ENCODE results near the gene TAS1R3. TPM values are rescaled to one million over a fixed set of nuclear protein-coding genes. Genes with fewer than 3 reads are reported as not detected.

The TAS1R3 gene
- total RNA-seq, 1 experiment from 2014 or later, result 0.31 TPM

- no peak for TF ChIP-seq SIN3A (IDR thresholded peaks at IDR 0.05; ENCODE audit: borderline replicate concordance, insufficient read depth, low read depth, low read length)
- no peak for TF ChIP-seq POLR2AphosphoS5 (IDR thresholded peaks at IDR 0.05; ENCODE audit: low read depth, low read length)
- no peak for TF ChIP-seq REST (IDR thresholded peaks at IDR 0.05; ENCODE audit: insufficient read depth in 1 of 2, low read depth in 2 of 2, low read length in 1 of 2)
- no peak for TF ChIP-seq CTCF (IDR thresholded peaks at IDR 0.05)
- H3K4me3 ChIP-seq (ENCODE audit: low read depth in 2 of 2, low read length in 2 of 2), result no peak overlapping the region
- CTCF ChIA-PET, result no interaction called here
- in situ Hi-C loops (cut with HindIII; ENCODE audit: low pct_unique_long_range_greater_than_20kb, low sequenced_read_pairs), result no loop called here
- no peaks in the 10 kb centered on the region for H3K36me3 ChIP-seq (ENCODE audit: control insufficient read depth, insufficient read depth, low read length)
- no peaks in the 10 kb centered on the region for H3K27me3 ChIP-seq (ENCODE audit: control insufficient read depth, insufficient read depth, low read length)
- POLR2A ChIA-PET, result no interaction called here
- H3K27ac ChIP-seq (ENCODE audit: low read length), result no peak overlapping the region
- BruUV-seq (replicated peaks), result no TSS peak
- H3K9me3 ChIP-seq (ENCODE audit: control insufficient read depth, insufficient read depth, low read depth, low read length), result no peaks in the 10 kb centered on the region
- no peak for DNase-seq (ENCODE audit: low read depth, low spot score)
- peaks cover 40% of the 10 kb centered on the region for H3K4me1 ChIP-seq (ENCODE audit: control insufficient read depth, insufficient read depth, low read length)
- intact Hi-C loops (cut with micrococcal nuclease; ENCODE audit: unreplicated experiment), result no loop called here
- no peak for ATAC-seq
Measured at GRCh38 chr1:1342584-1343115, 11.6 kb downstream of the TAS1R3 start.

- H3K4me1 ChIP-seq (ENCODE audit: control insufficient read depth, insufficient read depth, low read length), result peaks cover 40% of the 10 kb centered on the region
- no peaks in the 10 kb centered on the region for H3K27me3 ChIP-seq (ENCODE audit: control insufficient read depth, insufficient read depth, low read length)
- ChIA-PET POLR2A (no interaction called here), CTCF (no interaction called here)
- BruUV-seq (replicated peaks), result no TSS peak
- in situ Hi-C loops (cut with HindIII; ENCODE audit: low pct_unique_long_range_greater_than_20kb, low sequenced_read_pairs) (no loop called here), intact Hi-C loops (cut with micrococcal nuclease; ENCODE audit: unreplicated experiment) (no loop called here)
- ATAC-seq (no peak), DNase-seq (ENCODE audit: low read depth, low spot score) (no peak)
- H3K36me3 ChIP-seq (ENCODE audit: control insufficient read depth, insufficient read depth, low read length), result no peaks in the 10 kb centered on the region; the same call in 1 of the 2 replicates
- TF ChIP-seq POLR2AphosphoS5 (IDR thresholded peaks at IDR 0.05; ENCODE audit: low read depth, low read length) (no peak), SIN3A (IDR thresholded peaks at IDR 0.05; ENCODE audit: borderline replicate concordance, insufficient read depth, low read depth, low read length) (no peak), REST (IDR thresholded peaks at IDR 0.05; ENCODE audit: insufficient read depth in 1 of 2, low read depth in 2 of 2, low read length in 1 of 2) (no peak), TCF7L2 (IDR thresholded peaks at IDR 0.05; ENCODE audit: low read depth, low read length) (no peak), CTCF (IDR thresholded peaks at IDR 0.05) (no peak)
- H3K27ac ChIP-seq (ENCODE audit: low read length), result peak overlapping the region; percentile 93
- H3K9me3 ChIP-seq (ENCODE audit: control insufficient read depth, insufficient read depth, low read depth, low read length), result no peaks in the 10 kb centered on the region
- H3K4me3 ChIP-seq (ENCODE audit: low read depth in 2 of 2, low read length in 2 of 2), result no peak overlapping the region; a peak in 1 of 4 replicates
Measured at GRCh38 chr1:1343811-1344421, 12.8 kb downstream of the TAS1R3 start.
